Suprapubic skin (tissue), 4 donors: ENCODE data around the gene ATP8B3. TPM values are rescaled to one million over a fixed set of nuclear protein-coding genes. Genes with fewer than 3 reads are reported as not detected.
A peak's percentile ranks its signal among the peaks of the same experiment; 100 is the strongest.

ENCODE experiments used
- DNase-seq, 2 donors: peaks; one replicate each; pipeline ENCODE4 v3.0.0-alpha.2; 2019; ENCODE audit warnings: low spot score in 2 of 2
- H3K27ac ChIP-seq: fragments of 200-600 bp; sonication (generic); one replicate; pipeline ENCODE4 v1.5.1; 2019
- H3K27me3 ChIP-seq: fragments of 200-600 bp; sonication (generic); one replicate; pipeline ENCODE4 v1.5.1; 2019
- H3K36me3 ChIP-seq: fragments of 200-600 bp; sonication (generic); one replicate; pipeline ENCODE4 v1.5.1; 2019
- H3K4me1 ChIP-seq: fragments of 200-600 bp; sonication (generic); one replicate; pipeline ENCODE4 v1.5.1; 2019
- H3K4me3 ChIP-seq: fragments of 200-600 bp; sonication (generic); one replicate; pipeline ENCODE4 v1.5.1; 2019; ENCODE audit warnings: mild to moderate bottlenecking
- H3K9me3 ChIP-seq: fragments of 200-600 bp; sonication (generic); one replicate; pipeline ENCODE4 v1.5.1; 2019
- EP300 ChIP-seq: sonication (generic); formaldehyde crosslinking; IDR thresholded peaks from one replicate; pipeline ENCODE4 v1.6.1; 2017; ENCODE audit warnings: antibody characterized with exemption
- POLR2A ChIP-seq, 2 donors: fragments of 450-650 bp; IDR thresholded peaks; one replicate each; pipeline ENCODE4 v1.6.1; 2017; ENCODE audit warnings: antibody characterized with exemption in 2 of 2, mild to moderate bottlenecking in 2 of 2, moderate library complexity in 2 of 2
- POLR2AphosphoS5 ChIP-seq, 3 donors: sonication (generic); formaldehyde crosslinking; IDR thresholded peaks; one replicate each; pipeline ENCODE4 v1.6.1; 2017; ENCODE audit warnings: antibody characterized with exemption in 3 of 3
- WGBS: methylation state at CpG from one replicate; pipeline ENCODE4 v1.1.5; 2018; 5-methylcytosine and 5-hydroxymethylcytosine counted together
- total RNA-seq, 4 donors: library from RNA; depleted of rRNA; stranded (reverse); fragments of >200 nt; gene quantifications; one replicate each; pipeline ENCODE4 v1.1.0, GENCODE V29; 2016
- TF ChIP-seq, protein P1 (sequence below), 2 donors: fragments of 200-600 bp in 1 of 2; fragments of 450-650 bp in 1 of 2; sonication (generic) in 1 of 2; IDR thresholded peaks; one replicate each; pipeline ENCODE4 v1.5.1; 2016 to 2019; ENCODE audit warnings: antibody characterized with exemption in 2 of 2, mild to moderate bottlenecking in 1 of 2, moderate library complexity in 1 of 2

The ATP8B3 gene, protein sequence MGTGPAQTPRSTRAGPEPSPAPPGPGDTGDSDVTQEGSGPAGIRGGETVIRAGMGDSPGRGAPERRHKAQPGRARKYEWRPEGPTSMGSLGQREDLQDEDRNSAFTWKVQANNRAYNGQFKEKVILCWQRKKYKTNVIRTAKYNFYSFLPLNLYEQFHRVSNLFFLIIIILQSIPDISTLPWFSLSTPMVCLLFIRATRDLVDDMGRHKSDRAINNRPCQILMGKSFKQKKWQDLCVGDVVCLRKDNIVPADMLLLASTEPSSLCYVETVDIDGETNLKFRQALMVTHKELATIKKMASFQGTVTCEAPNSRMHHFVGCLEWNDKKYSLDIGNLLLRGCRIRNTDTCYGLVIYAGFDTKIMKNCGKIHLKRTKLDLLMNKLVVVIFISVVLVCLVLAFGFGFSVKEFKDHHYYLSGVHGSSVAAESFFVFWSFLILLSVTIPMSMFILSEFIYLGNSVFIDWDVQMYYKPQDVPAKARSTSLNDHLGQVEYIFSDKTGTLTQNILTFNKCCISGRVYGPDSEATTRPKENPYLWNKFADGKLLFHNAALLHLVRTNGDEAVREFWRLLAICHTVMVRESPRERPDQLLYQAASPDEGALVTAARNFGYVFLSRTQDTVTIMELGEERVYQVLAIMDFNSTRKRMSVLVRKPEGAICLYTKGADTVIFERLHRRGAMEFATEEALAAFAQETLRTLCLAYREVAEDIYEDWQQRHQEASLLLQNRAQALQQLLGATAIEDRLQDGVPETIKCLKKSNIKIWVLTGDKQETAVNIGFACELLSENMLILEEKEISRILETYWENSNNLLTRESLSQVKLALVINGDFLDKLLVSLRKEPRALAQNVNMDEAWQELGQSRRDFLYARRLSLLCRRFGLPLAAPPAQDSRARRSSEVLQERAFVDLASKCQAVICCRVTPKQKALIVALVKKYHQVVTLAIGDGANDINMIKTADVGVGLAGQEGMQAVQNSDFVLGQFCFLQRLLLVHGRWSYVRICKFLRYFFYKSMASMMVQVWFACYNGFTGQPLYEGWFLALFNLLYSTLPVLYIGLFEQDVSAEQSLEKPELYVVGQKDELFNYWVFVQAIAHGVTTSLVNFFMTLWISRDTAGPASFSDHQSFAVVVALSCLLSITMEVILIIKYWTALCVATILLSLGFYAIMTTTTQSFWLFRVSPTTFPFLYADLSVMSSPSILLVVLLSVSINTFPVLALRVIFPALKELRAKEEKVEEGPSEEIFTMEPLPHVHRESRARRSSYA (N-terminal part only)
- total RNA-seq: 1 to 10 TPM; 1.5 to 3.8 (median 1.8) TPM

DNA sequence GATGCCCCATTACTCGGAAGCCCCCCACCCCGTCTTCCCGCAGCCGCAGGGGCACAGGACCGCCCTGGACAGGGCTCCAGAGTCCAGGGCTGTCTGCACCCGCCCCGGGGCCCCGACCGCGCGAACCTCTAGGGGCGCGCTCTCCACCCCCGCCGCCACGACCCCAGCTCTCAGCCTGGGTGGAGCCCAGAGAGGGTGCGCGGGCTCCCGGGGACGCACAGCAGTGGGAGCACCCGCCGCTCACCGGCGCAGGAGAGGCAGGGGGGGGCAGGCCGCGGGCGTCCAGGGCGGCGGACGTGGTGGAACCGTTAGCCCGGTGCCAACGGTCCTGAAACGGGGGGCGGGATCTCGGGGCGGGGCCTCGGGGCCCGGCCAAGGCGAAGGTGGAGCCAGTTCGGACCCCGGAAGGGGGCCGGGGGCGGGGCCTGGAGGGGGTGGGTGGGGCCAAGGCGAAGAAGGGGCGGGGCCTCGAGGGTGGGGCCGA is at the start of gene ATP8B3:
Gene ATP8B3, minus strand, starts transcription at position 335 of the 484 bp plus-strand sequence. CDS start 540 bp downstream, outside the sequence.
- peaks cover 21% of the 10 kb centered on the region for H3K36me3 ChIP-seq
- WGBS: 4% methylated on average over 5 of the region's 48 CpGs

DNA sequence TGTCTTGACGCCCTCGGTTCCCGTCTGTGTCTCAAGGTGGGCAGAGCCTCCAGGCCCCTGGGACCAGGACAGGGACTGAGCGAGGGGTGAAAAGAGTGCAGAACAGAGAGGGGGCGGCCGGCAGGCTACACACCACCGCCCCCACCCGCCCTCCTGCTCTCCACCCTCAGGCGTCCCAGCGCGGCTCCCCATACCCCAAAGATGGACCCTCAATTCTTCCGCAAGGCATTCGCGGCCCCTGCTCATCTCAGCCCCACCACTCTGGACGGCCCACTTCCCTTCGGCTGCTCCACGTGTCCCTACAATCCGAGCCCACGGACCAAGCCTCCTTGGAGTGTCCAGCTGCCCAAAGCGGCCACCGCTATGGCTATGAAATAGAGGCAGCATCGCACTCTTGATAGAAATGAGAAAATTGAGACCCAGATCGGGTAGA is 49.5 kb upstream of the ATP8B3 start:
- H3K27me3 ChIP-seq: no peaks in the 10 kb centered on the region
- H3K36me3 ChIP-seq: no peaks in the 10 kb centered on the region
- no peaks in the 10 kb centered on the region for H3K9me3 ChIP-seq
- no peak for DNase-seq
- TF ChIP-seq EP300: no peak
- TF ChIP-seq POLR2AphosphoS5 (IDR thresholded peaks at IDR 0.05): no peak
- TF ChIP-seq, protein P1, sequence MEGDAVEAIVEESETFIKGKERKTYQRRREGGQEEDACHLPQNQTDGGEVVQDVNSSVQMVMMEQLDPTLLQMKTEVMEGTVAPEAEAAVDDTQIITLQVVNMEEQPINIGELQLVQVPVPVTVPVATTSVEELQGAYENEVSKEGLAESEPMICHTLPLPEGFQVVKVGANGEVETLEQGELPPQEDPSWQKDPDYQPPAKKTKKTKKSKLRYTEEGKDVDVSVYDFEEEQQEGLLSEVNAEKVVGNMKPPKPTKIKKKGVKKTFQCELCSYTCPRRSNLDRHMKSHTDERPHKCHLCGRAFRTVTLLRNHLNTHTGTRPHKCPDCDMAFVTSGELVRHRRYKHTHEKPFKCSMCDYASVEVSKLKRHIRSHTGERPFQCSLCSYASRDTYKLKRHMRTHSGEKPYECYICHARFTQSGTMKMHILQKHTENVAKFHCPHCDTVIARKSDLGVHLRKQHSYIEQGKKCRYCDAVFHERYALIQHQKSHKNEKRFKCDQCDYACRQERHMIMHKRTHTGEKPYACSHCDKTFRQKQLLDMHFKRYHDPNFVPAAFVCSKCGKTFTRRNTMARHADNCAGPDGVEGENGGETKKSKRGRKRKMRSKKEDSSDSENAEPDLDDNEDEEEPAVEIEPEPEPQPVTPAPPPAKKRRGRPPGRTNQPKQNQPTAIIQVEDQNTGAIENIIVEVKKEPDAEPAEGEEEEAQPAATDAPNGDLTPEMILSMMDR (IDR thresholded peaks at IDR 0.05): no peak
- no peak for TF ChIP-seq POLR2A (IDR thresholded peaks at IDR 0.05)
- 33% methylated on average over 23 of the region's 23 CpGs for WGBS
- H3K4me1 ChIP-seq: peaks cover 73% of the 10 kb centered on the region
- peak overlapping the region; percentile 91 for H3K4me3 ChIP-seq
- H3K27ac ChIP-seq: no peak overlapping the region

More for the DNA sequence above, at the start of gene ATP8B3:
- H3K4me3 ChIP-seq: peak within 1 kb of the TSS; percentile 55
- peaks cover 29% of the 10 kb centered on the region for H3K4me1 ChIP-seq
- peak within 1 kb of the TSS; percentile 53 for H3K27ac ChIP-seq
- no peaks in the 10 kb centered on the region for H3K27me3 ChIP-seq
- DNase-seq: peak in 1 of 2 donors; percentile 86
- H3K9me3 ChIP-seq: no peaks in the 10 kb centered on the region
- TF ChIP-seq, protein P1 (IDR thresholded peaks at IDR 0.05): peak in 1 of 2 donors; percentile 9
- TF ChIP-seq POLR2AphosphoS5 (IDR thresholded peaks at IDR 0.05): no peak

DNA sequence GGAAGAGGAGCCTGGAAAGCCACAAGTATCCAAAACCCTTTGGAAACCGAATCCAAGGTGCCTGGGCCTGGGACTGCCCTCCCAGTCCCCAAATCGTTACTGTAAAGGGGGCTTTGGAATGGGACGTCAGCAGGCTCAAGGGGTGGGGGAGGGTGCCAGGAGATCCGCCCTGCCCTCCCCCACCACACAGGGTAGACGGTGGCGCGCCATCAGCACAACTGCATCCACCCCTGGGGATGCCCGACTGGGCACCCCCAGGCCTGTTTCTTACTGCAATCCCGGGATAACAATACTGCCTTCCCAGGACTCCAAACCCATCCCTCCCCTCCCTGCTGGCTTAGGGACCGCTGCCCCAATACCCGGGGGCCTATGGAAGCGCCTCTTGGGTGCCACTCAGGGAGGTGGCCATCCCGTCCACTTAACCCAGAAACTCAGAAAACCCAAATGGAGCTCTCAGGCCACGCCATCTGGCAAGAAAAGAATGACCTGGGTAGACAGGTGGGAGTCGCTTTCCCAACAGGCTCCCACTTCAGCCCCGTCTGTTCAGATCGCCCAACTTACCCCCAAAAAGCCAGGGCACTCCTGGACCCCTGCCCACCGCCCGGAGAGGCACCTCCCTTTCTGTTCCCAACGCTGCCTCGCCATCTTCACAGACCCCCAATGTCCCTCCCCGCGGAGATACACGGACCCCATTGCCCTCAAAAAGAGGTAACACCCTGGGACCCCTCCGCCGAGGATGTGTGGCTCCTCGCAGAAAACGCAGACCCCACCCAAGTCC is 48.9 kb upstream of the ATP8B3 start:
- Histone ChIP-seq H3K4me3 (peak overlapping the region; percentile 91), H3K27ac (no peak overlapping the region), H3K9me3 (no peaks in the 10 kb centered on the region), H3K27me3 (no peaks in the 10 kb centered on the region), H3K36me3 (no peaks in the 10 kb centered on the region), H3K4me1 (peaks cover 79% of the 10 kb centered on the region)
- TF ChIP-seq, protein P1 (IDR thresholded peaks at IDR 0.05): no peak
- TF ChIP-seq POLR2A (IDR thresholded peaks at IDR 0.05) (no peak), POLR2AphosphoS5 (IDR thresholded peaks at IDR 0.05) (no peak), EP300 (no peak)
- 53% methylated on average over 19 of the region's 28 CpGs for WGBS
- no peak for DNase-seq

DNA sequence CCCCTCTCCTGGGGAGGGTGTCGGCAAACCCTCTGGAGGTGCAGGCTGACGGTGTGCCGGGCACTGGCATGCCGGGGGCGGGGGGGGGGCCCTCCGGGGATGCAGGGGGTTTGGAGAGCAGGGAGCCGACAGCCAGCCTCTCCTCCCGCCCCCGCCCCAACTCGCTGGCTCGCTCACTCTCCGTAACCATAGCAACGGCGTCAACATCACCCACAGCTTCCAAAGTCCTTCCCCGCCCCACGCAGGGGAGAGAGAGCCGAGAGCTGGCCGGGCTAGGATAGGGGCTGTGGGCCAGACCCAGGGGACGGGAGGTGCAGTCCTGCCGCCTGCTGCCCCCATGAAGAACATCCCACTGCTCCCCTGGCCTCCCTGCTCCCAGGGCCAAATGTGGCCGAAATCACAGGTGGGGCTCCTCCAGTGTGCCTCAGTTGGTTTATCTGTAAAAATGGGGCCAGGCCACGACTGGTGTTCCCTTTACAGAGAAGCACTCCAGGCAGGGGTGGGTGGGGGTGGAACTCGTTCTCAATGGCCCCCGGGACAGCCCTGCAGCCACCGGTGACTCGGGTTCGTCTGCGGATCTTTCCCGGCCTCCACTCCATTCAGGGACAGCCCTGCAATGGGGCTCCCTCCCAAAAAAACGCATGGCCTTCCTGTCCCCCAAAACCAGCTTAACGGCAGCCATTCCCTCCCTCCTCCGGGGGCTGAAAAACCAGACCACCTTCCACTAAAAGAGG is 48.1 kb upstream of the ATP8B3 start:
- 18% methylated on average over 13 of the region's 32 CpGs for WGBS
- DNase-seq: no peak
- H3K27me3 ChIP-seq: no peaks in the 10 kb centered on the region
- no peak for TF ChIP-seq POLR2A (IDR thresholded peaks at IDR 0.05)
- TF ChIP-seq EP300: no peak
- TF ChIP-seq POLR2AphosphoS5 (IDR thresholded peaks at IDR 0.05): no peak
- TF ChIP-seq, protein P1 (IDR thresholded peaks at IDR 0.05): no peak
- H3K9me3 ChIP-seq: no peaks in the 10 kb centered on the region
- H3K4me1 ChIP-seq: peaks cover 85% of the 10 kb centered on the region
- H3K36me3 ChIP-seq: no peaks in the 10 kb centered on the region
- H3K4me3 ChIP-seq: peak overlapping the region; percentile 91
- H3K27ac ChIP-seq: peak overlapping the region; percentile 26
